Suprapubic skin (tissue), 4 donors: ENCODE results near the gene WASF2. TPM values are rescaled to one million over a fixed set of nuclear protein-coding genes. Genes with fewer than 3 reads are reported as not detected.

Experiments
- DNase-seq, 2 donors: peaks; one replicate each; pipeline ENCODE4 v3.0.0-alpha.2; 2019; ENCODE audit warnings: low spot score in 2 of 2
- H3K27ac ChIP-seq: fragments of 200-600 bp; sonication (generic); one replicate; pipeline ENCODE4 v1.5.1; 2019
- H3K27me3 ChIP-seq: fragments of 200-600 bp; sonication (generic); one replicate; pipeline ENCODE4 v1.5.1; 2019
- H3K36me3 ChIP-seq: fragments of 200-600 bp; sonication (generic); one replicate; pipeline ENCODE4 v1.5.1; 2019
- H3K4me1 ChIP-seq: fragments of 200-600 bp; sonication (generic); one replicate; pipeline ENCODE4 v1.5.1; 2019
- H3K4me3 ChIP-seq: fragments of 200-600 bp; sonication (generic); one replicate; pipeline ENCODE4 v1.5.1; 2019; ENCODE audit warnings: mild to moderate bottlenecking
- H3K9me3 ChIP-seq: fragments of 200-600 bp; sonication (generic); one replicate; pipeline ENCODE4 v1.5.1; 2019
- EP300 ChIP-seq: sonication (generic); formaldehyde crosslinking; IDR thresholded peaks from one replicate; pipeline ENCODE4 v1.6.1; 2017; ENCODE audit warnings: antibody characterized with exemption
- POLR2A ChIP-seq, 2 donors: fragments of 450-650 bp; IDR thresholded peaks; one replicate each; pipeline ENCODE4 v1.6.1; 2017; ENCODE audit warnings: antibody characterized with exemption in 2 of 2, mild to moderate bottlenecking in 2 of 2, moderate library complexity in 2 of 2
- POLR2AphosphoS5 ChIP-seq, 3 donors: sonication (generic); formaldehyde crosslinking; IDR thresholded peaks; one replicate each; pipeline ENCODE4 v1.6.1; 2017; ENCODE audit warnings: antibody characterized with exemption in 3 of 3
- WGBS: methylation state at CpG from one replicate; pipeline ENCODE4 v1.1.5; 2018; 5-methylcytosine and 5-hydroxymethylcytosine counted together
- total RNA-seq, 4 donors: library from RNA; depleted of rRNA; stranded (reverse); fragments of >200 nt; gene quantifications; one replicate each; pipeline ENCODE4 v1.1.0, GENCODE V29; 2016
- TF ChIP-seq, protein P1 (sequence below), 2 donors: fragments of 200-600 bp in 1 of 2; fragments of 450-650 bp in 1 of 2; sonication (generic) in 1 of 2; IDR thresholded peaks; one replicate each; pipeline ENCODE4 v1.5.1; 2016 to 2019; ENCODE audit warnings: antibody characterized with exemption in 2 of 2, mild to moderate bottlenecking in 1 of 2, moderate library complexity in 1 of 2

The WASF2 gene
- total RNA-seq, 4 donors from 2014 or later = 69.0 to 96.0 (median 90.4) TPM

DNA sequence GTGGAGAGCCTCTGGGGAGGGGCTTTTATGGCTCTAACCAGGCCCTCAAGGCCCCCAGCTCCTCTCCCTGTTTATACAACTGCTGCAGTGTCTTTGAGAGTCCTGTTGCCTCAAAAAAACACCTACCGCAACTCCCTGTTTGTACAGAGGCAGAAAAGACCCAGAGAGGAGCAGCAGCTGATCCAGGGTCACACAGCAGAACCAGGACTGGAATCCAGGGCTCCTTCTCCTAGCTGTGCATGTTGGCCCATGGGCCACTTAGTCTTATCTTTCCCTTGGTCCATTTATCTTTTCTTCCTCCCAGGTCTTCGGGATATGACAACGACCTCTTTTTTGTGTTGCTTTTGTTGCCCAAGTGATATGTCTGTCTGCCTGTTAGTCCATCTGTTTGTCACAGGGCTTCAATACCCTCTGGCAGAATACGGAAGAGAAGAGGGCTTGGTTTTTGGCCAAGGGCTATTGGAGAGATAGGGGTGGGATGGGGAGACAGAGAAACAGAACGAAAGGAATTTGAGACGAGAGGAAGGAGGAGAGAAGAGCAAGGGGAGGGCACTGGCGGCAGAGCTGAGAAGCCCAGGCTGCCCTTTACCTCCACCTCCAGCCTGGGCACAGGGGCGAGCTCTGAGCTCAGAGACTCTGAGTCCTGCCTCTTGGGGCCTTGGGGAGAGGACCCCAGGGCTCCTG is 33.5 kb upstream of the WASF2 start:
- Histone ChIP-seq H3K4me3 (no peak overlapping the region), H3K27ac (peak overlapping the region; percentile 87), H3K27me3 (no peaks in the 10 kb centered on the region), H3K9me3 (no peaks in the 10 kb centered on the region), H3K4me1 (peaks cover 98% of the 10 kb centered on the region), H3K36me3 (no peaks in the 10 kb centered on the region)
- DNase-seq = no peak
- WGBS = 54% methylated on average over 8 of the region's 8 CpGs
- TF ChIP-seq EP300 (no peak), POLR2A (IDR thresholded peaks at IDR 0.05) (no peak), POLR2AphosphoS5 (IDR thresholded peaks at IDR 0.05) (no peak)
- TF ChIP-seq, protein P1, sequence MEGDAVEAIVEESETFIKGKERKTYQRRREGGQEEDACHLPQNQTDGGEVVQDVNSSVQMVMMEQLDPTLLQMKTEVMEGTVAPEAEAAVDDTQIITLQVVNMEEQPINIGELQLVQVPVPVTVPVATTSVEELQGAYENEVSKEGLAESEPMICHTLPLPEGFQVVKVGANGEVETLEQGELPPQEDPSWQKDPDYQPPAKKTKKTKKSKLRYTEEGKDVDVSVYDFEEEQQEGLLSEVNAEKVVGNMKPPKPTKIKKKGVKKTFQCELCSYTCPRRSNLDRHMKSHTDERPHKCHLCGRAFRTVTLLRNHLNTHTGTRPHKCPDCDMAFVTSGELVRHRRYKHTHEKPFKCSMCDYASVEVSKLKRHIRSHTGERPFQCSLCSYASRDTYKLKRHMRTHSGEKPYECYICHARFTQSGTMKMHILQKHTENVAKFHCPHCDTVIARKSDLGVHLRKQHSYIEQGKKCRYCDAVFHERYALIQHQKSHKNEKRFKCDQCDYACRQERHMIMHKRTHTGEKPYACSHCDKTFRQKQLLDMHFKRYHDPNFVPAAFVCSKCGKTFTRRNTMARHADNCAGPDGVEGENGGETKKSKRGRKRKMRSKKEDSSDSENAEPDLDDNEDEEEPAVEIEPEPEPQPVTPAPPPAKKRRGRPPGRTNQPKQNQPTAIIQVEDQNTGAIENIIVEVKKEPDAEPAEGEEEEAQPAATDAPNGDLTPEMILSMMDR (IDR thresholded peaks at IDR 0.05) = no peak

DNA sequence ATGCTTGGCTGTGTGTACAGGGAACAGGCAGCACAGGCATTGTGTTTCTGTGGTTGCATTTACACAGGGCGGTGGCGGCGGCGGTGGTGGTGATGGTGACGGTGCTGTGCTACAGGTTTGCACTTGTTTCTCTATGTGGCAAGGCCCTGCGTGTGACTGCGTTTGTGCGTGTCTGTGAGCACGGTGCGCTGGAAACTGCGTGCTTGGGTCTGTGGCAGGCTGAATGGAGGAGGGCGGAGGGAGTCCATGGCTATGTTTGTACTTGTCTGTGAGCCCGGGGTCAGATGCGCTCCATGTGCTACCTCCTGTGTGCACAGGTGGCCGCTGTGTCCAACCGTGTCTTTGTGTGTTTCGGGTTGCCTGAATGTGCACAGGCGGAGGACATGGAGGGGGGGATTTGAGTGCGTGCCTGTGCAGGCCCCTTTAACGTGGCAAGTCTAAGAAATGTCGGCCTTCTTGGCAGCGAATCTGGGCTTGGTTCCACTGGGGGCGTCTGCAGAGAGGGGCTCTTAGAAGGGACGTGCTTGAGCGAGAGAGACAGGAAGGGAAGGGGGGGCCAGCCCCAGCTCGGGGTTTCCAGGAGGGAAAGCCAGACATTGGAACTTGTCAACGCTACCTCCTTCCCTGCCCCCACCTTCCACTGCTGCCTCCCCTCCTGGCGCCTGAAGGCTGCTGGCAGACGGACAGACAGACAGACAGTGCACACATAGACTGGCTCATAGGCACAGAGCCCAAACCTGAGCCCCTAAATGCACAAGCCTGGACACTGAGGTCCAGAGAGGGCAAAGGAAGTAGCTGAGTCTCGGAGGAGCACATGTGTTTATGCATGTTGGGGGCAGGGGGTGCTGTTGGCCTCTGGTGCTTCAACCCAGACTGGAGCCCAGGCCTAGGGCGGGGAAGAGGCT is 32.7 kb upstream of the WASF2 start:
- WGBS = 19% methylated on average over 26 of the region's 31 CpGs
- H3K27ac ChIP-seq = peak overlapping the region; percentile 87
- DNase-seq = peak; percentile 86 to 87
- H3K4me3 ChIP-seq = peak overlapping the region; percentile 25
- H3K9me3 ChIP-seq = no peaks in the 10 kb centered on the region
- no peaks in the 10 kb centered on the region for H3K36me3 ChIP-seq
- H3K27me3 ChIP-seq = no peaks in the 10 kb centered on the region
- TF ChIP-seq, protein P1 (IDR thresholded peaks at IDR 0.05) = peak in 1 of 2 donors; percentile 19
- TF ChIP-seq EP300 = no peak
- peak in 2 of 3 donors; percentile 14 to 26 for TF ChIP-seq POLR2AphosphoS5 (IDR thresholded peaks at IDR 0.05)
- TF ChIP-seq POLR2A (IDR thresholded peaks at IDR 0.05) = no peak
- H3K4me1 ChIP-seq = peaks cover 98% of the 10 kb centered on the region

DNA sequence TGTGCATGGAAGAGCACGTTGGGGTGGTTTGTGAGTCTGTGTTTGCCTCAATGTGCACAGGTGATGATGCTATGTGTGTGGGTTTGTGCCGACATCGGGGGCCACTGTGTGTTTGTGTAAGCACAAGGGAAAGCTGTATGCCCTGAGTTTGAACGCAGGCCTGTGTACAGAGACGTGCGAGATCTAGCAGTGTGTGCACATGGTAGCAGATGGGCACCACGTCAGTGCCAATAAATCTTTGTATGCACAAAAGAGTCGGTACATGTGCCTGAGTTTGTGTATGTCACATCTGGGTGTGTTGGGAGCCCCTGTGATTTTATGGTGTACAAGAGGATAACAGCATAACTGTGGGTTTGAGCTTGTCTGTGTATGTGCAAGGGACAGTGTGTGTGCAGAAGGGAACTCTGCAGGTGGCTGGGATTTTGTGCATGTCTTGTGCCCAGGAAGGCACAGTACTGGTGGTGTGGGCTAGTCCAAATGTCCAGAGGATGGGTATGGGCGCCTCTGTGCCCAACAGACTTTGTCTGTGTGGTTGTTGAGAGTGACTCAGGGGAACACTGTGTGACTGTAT is 32.0 kb upstream of the WASF2 start:
- H3K27me3 ChIP-seq = no peaks in the 10 kb centered on the region
- no peaks in the 10 kb centered on the region for H3K36me3 ChIP-seq
- H3K27ac ChIP-seq = peak overlapping the region; percentile 87
- H3K9me3 ChIP-seq = no peaks in the 10 kb centered on the region
- 63% methylated on average over 6 of the region's 9 CpGs for WGBS
- peaks cover 95% of the 10 kb centered on the region for H3K4me1 ChIP-seq
- TF ChIP-seq POLR2A (IDR thresholded peaks at IDR 0.05) = no peak
- TF ChIP-seq, protein P1 (IDR thresholded peaks at IDR 0.05) = no peak
- TF ChIP-seq EP300 = no peak
- TF ChIP-seq POLR2AphosphoS5 (IDR thresholded peaks at IDR 0.05) = no peak
- peak overlapping the region; percentile 16 for H3K4me3 ChIP-seq
- no peak for DNase-seq

DNA sequence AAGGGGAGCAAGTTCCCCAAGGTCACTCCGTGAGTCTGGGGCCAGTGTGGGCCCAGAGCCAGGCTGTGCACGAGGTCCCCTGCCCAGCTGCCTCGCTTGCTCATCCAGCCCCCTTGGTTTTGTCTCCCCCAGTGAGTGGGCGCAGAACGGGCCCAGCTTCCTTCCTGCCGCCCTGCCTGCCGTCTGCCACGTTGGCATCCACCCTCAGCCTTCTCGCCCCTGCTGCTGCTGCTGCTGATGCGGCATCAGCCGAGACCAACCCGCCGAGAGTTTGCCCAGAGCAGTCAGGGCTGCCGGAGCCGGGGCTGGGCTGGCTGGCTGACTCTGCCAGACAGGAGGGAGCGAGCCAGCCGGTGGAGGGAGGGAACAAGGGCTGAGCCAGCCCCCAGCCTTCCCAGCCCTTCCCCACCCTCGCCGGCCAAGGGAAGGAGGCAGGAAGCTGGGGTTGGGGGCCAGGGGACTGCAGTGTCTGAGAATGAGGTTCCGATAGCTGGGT is 31.4 kb upstream of the WASF2 start:
- peak overlapping the region; percentile 87 for H3K27ac ChIP-seq
- H3K4me1 ChIP-seq = peaks cover 89% of the 10 kb centered on the region
- WGBS = 18% methylated on average over 10 of the region's 20 CpGs
- H3K4me3 ChIP-seq = peak overlapping the region; percentile 16
- TF ChIP-seq, protein P1 (IDR thresholded peaks at IDR 0.05) = no peak
- no peak for TF ChIP-seq EP300
- no peak for TF ChIP-seq POLR2A (IDR thresholded peaks at IDR 0.05)
- no peak for TF ChIP-seq POLR2AphosphoS5 (IDR thresholded peaks at IDR 0.05)
- H3K36me3 ChIP-seq = no peaks in the 10 kb centered on the region
- DNase-seq = peak in 1 of 2 donors; percentile 84
- H3K27me3 ChIP-seq = no peaks in the 10 kb centered on the region
- no peaks in the 10 kb centered on the region for H3K9me3 ChIP-seq
